SJSA1 (cell line): ENCODE results near the gene MID1IP1. TPM values are rescaled to one million over a fixed set of nuclear protein-coding genes. Genes with fewer than 3 reads are reported as not detected.
A peak's percentile ranks its signal among the peaks of the same experiment; 100 is the strongest.

Source experiments
- DNase-seq, 2 experiments: peaks; one replicate each; pipeline ENCODE4 v3.0.0-alpha.2; 2015 to 2020; ENCODE audit warnings: low spot score in 2 of 2, low read depth in 1 of 2
- H3K27ac ChIP-seq: fragments of 250-450 bp; sonication (Bioruptor Pico); 2 replicates; pipeline ENCODE4 v1.5.1; 2020; ENCODE audit warnings: mild to moderate bottlenecking, moderate library complexity
- H3K27me3 ChIP-seq: fragments of 250-450 bp; sonication (Bioruptor Pico); replicated peaks from 2 replicates; pipeline ENCODE4 v1.5.1; 2020; ENCODE audit warnings: mild to moderate bottlenecking, moderate library complexity
- H3K36me3 ChIP-seq: fragments of 250-450 bp; sonication (Bioruptor Pico); 2 replicates; pipeline ENCODE4 v1.5.1; 2020; ENCODE audit warnings: mild to moderate bottlenecking
- H3K4me1 ChIP-seq: fragments of 250-450 bp; sonication (Bioruptor Pico); replicated peaks from 2 replicates; pipeline ENCODE4 v1.6.1; 2021; ENCODE audit warnings: mild to moderate bottlenecking
- H3K4me3 ChIP-seq: fragments of 250-450 bp; sonication (Bioruptor Pico); 2 replicates; pipeline ENCODE4 v1.5.1; 2020; ENCODE audit warnings: mild to moderate bottlenecking
- H3K9me3 ChIP-seq: fragments of 250-450 bp; sonication (Bioruptor Pico); replicated peaks from 2 replicates; pipeline ENCODE4 v1.5.1; 2020; ENCODE audit warnings: mild to moderate bottlenecking
- total RNA-seq: library from RNA; depleted of rRNA; stranded (reverse); fragments of >200 nt; shearing (Covaris generic); gene quantifications from 2 replicates; pipeline ENCODE4 v1.2.3, GENCODE V29; 2014

MID1IP1 gene
- total RNA-seq, 1 experiment from 2014 or later, result 40.8 TPM

GRCh38 chrX:38804432-38804681, 3.1 kb downstream of the MID1IP1 start:
- Histone ChIP-seq H3K4me3 (peak overlapping the region; percentile 75), H3K36me3 (peaks cover 25% of the 10 kb centered on the region), H3K27me3 (no peaks in the 10 kb centered on the region), H3K4me1 (peaks cover 31% of the 10 kb centered on the region), H3K27ac (peak overlapping the region; percentile 77), H3K9me3 (no peaks in the 10 kb centered on the region)
- no peak for DNase-seq

GRCh38 chrX:38804682-38805431, 3.6 kb downstream of the MID1IP1 start:
- DNase-seq, result peak in 1 of 2 experiments; percentile 45
- Histone ChIP-seq H3K36me3 (peaks cover 25% of the 10 kb centered on the region), H3K27me3 (no peaks in the 10 kb centered on the region), H3K27ac (peak overlapping the region; percentile 77), H3K4me1 (peaks cover 31% of the 10 kb centered on the region), H3K9me3 (no peaks in the 10 kb centered on the region), H3K4me3 (peak overlapping the region; percentile 75)

GRCh38 chrX:38805432-38806389, 4.5 kb downstream of the MID1IP1 start:
- no peaks in the 10 kb centered on the region for H3K9me3 ChIP-seq
- H3K36me3 ChIP-seq, result peaks cover 25% of the 10 kb centered on the region

GRCh38 chrX:38806875-38807621, 5.8 kb downstream of the MID1IP1 start:
- Histone ChIP-seq H3K4me3 (no peak overlapping the region; the same call in 1 of the 2 replicates), H3K36me3 (peaks cover 25% of the 10 kb centered on the region), H3K27me3 (no peaks in the 10 kb centered on the region), H3K4me1 (peaks cover 28% of the 10 kb centered on the region), H3K27ac (no peak overlapping the region), H3K9me3 (no peaks in the 10 kb centered on the region)
- DNase-seq, result no peak

More at GRCh38 chrX:38805432-38806389, 4.5 kb downstream of the MID1IP1 start:
- peaks cover 31% of the 10 kb centered on the region for H3K4me1 ChIP-seq
- peak; percentile 59 to 72 for DNase-seq
- no peaks in the 10 kb centered on the region for H3K27me3 ChIP-seq
- H3K27ac ChIP-seq, result peak overlapping the region; percentile 77
- peak overlapping the region; percentile 75 for H3K4me3 ChIP-seq

- no peaks in the 10 kb centered on the region for H3K27me3 ChIP-seq
- DNase-seq, result no peak
- 0 out of 2 replicates have a peak overlapping the region, but pooled peaks have one; percentile 24 for H3K27ac ChIP-seq
- peaks cover 25% of the 10 kb centered on the region for H3K36me3 ChIP-seq
- no peak overlapping the region for H3K4me3 ChIP-seq
- peaks cover 29% of the 10 kb centered on the region for H3K4me1 ChIP-seq
- no peaks in the 10 kb centered on the region for H3K9me3 ChIP-seq
Observed at GRCh38 chrX:38807873-38808272, 6.6 kb downstream of the MID1IP1 start.

- H3K4me1 ChIP-seq, result peaks cover 23% of the 10 kb centered on the region
- no peak overlapping the region for H3K4me3 ChIP-seq
- H3K36me3 ChIP-seq, result peaks cover 3% of the 10 kb centered on the region; the same call in 1 of the 2 replicates
- no peak overlapping the region for H3K27ac ChIP-seq
- no peak for DNase-seq
- no peaks in the 10 kb centered on the region for H3K27me3 ChIP-seq
- H3K9me3 ChIP-seq, result no peaks in the 10 kb centered on the region
Observed at GRCh38 chrX:38811515-38812243, 10.4 kb downstream of the MID1IP1 start.

GRCh38 chrX:38816155-38816554, 14.9 kb downstream of the MID1IP1 start:
- Histone ChIP-seq H3K9me3 (no peaks in the 10 kb centered on the region), H3K27me3 (no peaks in the 10 kb centered on the region), H3K4me1 (peaks cover 27% of the 10 kb centered on the region), H3K27ac (no peak overlapping the region), H3K36me3 (no peaks in the 10 kb centered on the region), H3K4me3 (no peak overlapping the region)
- DNase-seq, result no peak

- H3K27me3 ChIP-seq, result no peaks in the 10 kb centered on the region
- H3K36me3 ChIP-seq, result no peaks in the 10 kb centered on the region
- H3K9me3 ChIP-seq, result no peaks in the 10 kb centered on the region
- H3K4me1 ChIP-seq, result peaks cover 21% of the 10 kb centered on the region
- no peak overlapping the region for H3K4me3 ChIP-seq
- peak; percentile 55 to 60 for DNase-seq
- H3K27ac ChIP-seq, result peak overlapping the region; percentile 57
Observed at GRCh38 chrX:38817004-38817703, 15.9 kb downstream of the MID1IP1 start.

- H3K27me3 ChIP-seq, result no peaks in the 10 kb centered on the region
- no peaks in the 10 kb centered on the region for H3K9me3 ChIP-seq
- H3K4me1 ChIP-seq, result peaks cover 21% of the 10 kb centered on the region
- H3K4me3 ChIP-seq, result no peak overlapping the region
- no peak overlapping the region for H3K27ac ChIP-seq
- H3K36me3 ChIP-seq, result no peaks in the 10 kb centered on the region
- no peak for DNase-seq
Observed at GRCh38 chrX:38819163-38819562, 17.9 kb downstream of the MID1IP1 start.

- DNase-seq, result no peak
- H3K27me3 ChIP-seq, result no peaks in the 10 kb centered on the region
- H3K36me3 ChIP-seq, result no peaks in the 10 kb centered on the region
- peaks cover 21% of the 10 kb centered on the region for H3K4me1 ChIP-seq
- H3K27ac ChIP-seq, result no peak overlapping the region
- H3K4me3 ChIP-seq, result no peak overlapping the region
- no peaks in the 10 kb centered on the region for H3K9me3 ChIP-seq
Observed at GRCh38 chrX:38819709-38820108, 18.4 kb downstream of the MID1IP1 start.

- Histone ChIP-seq H3K27ac (no peak overlapping the region), H3K36me3 (no peaks in the 10 kb centered on the region), H3K4me3 (no peak overlapping the region), H3K27me3 (no peaks in the 10 kb centered on the region), H3K4me1 (peaks cover 21% of the 10 kb centered on the region), H3K9me3 (no peaks in the 10 kb centered on the region)
- no peak for DNase-seq
Observed at GRCh38 chrX:38820751-38821150, 19.5 kb downstream of the MID1IP1 start.

- no peak overlapping the region for H3K27ac ChIP-seq
- H3K4me1 ChIP-seq, result peaks cover 4% of the 10 kb centered on the region; the same call in 1 of the 2 replicates
- H3K27me3 ChIP-seq, result no peaks in the 10 kb centered on the region
- no peak for DNase-seq
- H3K4me3 ChIP-seq, result no peak overlapping the region
- no peaks in the 10 kb centered on the region for H3K36me3 ChIP-seq
- no peaks in the 10 kb centered on the region for H3K9me3 ChIP-seq
Observed at GRCh38 chrX:38824176-38824575, 22.9 kb downstream of the MID1IP1 start.
